SU-DHL-6 (cell line): Measurements from ENCODE around the gene C1orf116.

Experiments
- EZH2phosphoT487 ChIP-seq: fragments of 200-600 bp; sonication (generic), shearing (Covaris generic); conservative IDR thresholded peaks from 2 replicates; pipeline ENCODE4 v1.6.1; 2018; ENCODE audit warnings: mild to moderate bottlenecking, antibody characterized with exemption, low read length, moderate library complexity, mixed read lengths
- TF ChIP-seq, protein P1 (sequence below): fragments of 200-600 bp; sonication (generic); IDR thresholded peaks from one replicate; pipeline ENCODE4 v1.5.1; 2017; ENCODE audit warnings: antibody characterized with exemption, mild to moderate bottlenecking, low read length, moderate library complexity; ENCODE audit not compliant: insufficient read depth, poor library complexity, severe bottlenecking

DNA sequence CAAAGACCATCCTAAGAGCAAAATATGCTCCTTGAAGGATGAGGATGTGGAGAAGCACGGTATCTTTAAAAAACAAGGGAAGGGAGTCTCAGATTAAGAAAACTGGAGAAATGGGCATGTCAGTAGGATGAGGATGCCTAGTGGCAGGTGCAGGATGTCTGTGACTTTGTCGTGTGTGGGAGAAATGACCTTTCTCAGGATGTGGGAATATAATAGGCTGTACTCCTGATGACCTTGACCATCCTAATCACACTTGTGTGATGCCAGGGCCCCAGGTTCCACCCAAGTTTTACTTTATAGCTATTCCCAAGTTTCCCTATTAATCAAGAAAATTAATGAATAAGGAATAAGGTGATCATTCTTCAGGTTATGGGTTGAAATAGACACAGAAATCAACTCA is 12.9 kb downstream of the C1orf116 start:
- TF ChIP-seq, protein P1, sequence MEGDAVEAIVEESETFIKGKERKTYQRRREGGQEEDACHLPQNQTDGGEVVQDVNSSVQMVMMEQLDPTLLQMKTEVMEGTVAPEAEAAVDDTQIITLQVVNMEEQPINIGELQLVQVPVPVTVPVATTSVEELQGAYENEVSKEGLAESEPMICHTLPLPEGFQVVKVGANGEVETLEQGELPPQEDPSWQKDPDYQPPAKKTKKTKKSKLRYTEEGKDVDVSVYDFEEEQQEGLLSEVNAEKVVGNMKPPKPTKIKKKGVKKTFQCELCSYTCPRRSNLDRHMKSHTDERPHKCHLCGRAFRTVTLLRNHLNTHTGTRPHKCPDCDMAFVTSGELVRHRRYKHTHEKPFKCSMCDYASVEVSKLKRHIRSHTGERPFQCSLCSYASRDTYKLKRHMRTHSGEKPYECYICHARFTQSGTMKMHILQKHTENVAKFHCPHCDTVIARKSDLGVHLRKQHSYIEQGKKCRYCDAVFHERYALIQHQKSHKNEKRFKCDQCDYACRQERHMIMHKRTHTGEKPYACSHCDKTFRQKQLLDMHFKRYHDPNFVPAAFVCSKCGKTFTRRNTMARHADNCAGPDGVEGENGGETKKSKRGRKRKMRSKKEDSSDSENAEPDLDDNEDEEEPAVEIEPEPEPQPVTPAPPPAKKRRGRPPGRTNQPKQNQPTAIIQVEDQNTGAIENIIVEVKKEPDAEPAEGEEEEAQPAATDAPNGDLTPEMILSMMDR: no peak
- no peak for TF ChIP-seq EZH2phosphoT487
